ENCODE data around the gene USP48.
A peak's percentile ranks its signal among the peaks of the same experiment; 100 is the strongest.

USP48 gene

GRCh38 chr1:21654209-21654608, 128.7 kb downstream of the USP48 start:
- Histone ChIP-seq H3K27me3 (replicated peaks; ENCODE audit: control insufficient read depth, insufficient read depth, low read length) (peaks cover 2% of the 10 kb centered on the region), H3K36me3 (ENCODE audit: control insufficient read depth, insufficient read depth, low read length) (no peaks in the 10 kb centered on the region), H3K4me3 (replicated peaks; ENCODE audit: low read depth, low read length) (no peak overlapping the region)
- TF ChIP-seq, protein P1, sequence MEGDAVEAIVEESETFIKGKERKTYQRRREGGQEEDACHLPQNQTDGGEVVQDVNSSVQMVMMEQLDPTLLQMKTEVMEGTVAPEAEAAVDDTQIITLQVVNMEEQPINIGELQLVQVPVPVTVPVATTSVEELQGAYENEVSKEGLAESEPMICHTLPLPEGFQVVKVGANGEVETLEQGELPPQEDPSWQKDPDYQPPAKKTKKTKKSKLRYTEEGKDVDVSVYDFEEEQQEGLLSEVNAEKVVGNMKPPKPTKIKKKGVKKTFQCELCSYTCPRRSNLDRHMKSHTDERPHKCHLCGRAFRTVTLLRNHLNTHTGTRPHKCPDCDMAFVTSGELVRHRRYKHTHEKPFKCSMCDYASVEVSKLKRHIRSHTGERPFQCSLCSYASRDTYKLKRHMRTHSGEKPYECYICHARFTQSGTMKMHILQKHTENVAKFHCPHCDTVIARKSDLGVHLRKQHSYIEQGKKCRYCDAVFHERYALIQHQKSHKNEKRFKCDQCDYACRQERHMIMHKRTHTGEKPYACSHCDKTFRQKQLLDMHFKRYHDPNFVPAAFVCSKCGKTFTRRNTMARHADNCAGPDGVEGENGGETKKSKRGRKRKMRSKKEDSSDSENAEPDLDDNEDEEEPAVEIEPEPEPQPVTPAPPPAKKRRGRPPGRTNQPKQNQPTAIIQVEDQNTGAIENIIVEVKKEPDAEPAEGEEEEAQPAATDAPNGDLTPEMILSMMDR (IDR thresholded peaks at IDR 0.05; ENCODE audit: insufficient read depth, low read length, poor library complexity, severe bottlenecking): no peak
- DNase-seq (ENCODE audit: extremely low read depth, insufficient read length): no peak

DNA sequence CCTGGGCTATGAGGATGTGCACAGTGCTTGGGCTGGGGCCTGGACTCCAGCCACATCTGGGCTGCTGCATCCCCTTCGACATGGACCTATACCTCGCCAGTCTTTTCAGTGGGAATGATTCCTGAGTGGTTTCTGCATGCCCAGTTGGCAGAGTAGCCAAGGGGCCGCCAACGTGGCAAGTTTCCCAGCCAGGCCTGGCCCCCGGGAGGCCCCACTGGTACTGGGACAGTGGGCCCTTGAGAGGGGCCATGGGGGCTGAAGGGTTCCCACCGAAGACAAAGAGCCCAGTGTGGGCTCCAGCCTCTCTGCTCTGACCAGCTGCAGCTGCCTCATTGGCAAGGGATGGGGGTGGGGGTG, 129.2 kb downstream of the USP48 start:
- Histone ChIP-seq H3K36me3 (ENCODE audit: control insufficient read depth, insufficient read depth, low read length) (no peaks in the 10 kb centered on the region), H3K4me3 (replicated peaks; ENCODE audit: low read depth, low read length) (no peak overlapping the region), H3K27me3 (replicated peaks; ENCODE audit: control insufficient read depth, insufficient read depth, low read length) (peaks cover 2% of the 10 kb centered on the region)
- TF ChIP-seq, protein P1 (IDR thresholded peaks at IDR 0.05; ENCODE audit: insufficient read depth, low read length, poor library complexity, severe bottlenecking): no peak
- no peak for DNase-seq (ENCODE audit: extremely low read depth, insufficient read length)

GRCh38 chr1:21652937-21653743, 129.8 kb downstream of the USP48 start:
- DNase-seq (ENCODE audit: extremely low read depth, insufficient read length): no peak
- Histone ChIP-seq H3K36me3 (ENCODE audit: control insufficient read depth, insufficient read depth, low read length) (no peaks in the 10 kb centered on the region), H3K4me3 (replicated peaks; ENCODE audit: low read depth, low read length) (no peak overlapping the region), H3K27me3 (replicated peaks; ENCODE audit: control insufficient read depth, insufficient read depth, low read length) (peaks cover 2% of the 10 kb centered on the region)
- TF ChIP-seq, protein P1 (IDR thresholded peaks at IDR 0.05; ENCODE audit: insufficient read depth, low read length, poor library complexity, severe bottlenecking): no peak

- no peak for DNase-seq (ENCODE audit: extremely low read depth, insufficient read length)
- TF ChIP-seq, protein P1 (IDR thresholded peaks at IDR 0.05; ENCODE audit: insufficient read depth, low read length, poor library complexity, severe bottlenecking): no peak
- Histone ChIP-seq H3K36me3 (ENCODE audit: control insufficient read depth, insufficient read depth, low read length) (no peaks in the 10 kb centered on the region), H3K4me3 (replicated peaks; ENCODE audit: low read depth, low read length) (no peak overlapping the region), H3K27me3 (replicated peaks; ENCODE audit: control insufficient read depth, insufficient read depth, low read length) (peaks cover 2% of the 10 kb centered on the region)
These were observed 130.6 kb downstream of the USP48 start for GRCh38 chr1:21652101-21652936.

- peaks cover 2% of the 10 kb centered on the region for H3K27me3 ChIP-seq (replicated peaks; ENCODE audit: control insufficient read depth, insufficient read depth, low read length)
- peak overlapping the region; percentile 48 for H3K4me3 ChIP-seq (replicated peaks; ENCODE audit: low read depth, low read length)
- DNase-seq (ENCODE audit: extremely low read depth, insufficient read length): peak; percentile 37
- TF ChIP-seq, protein P1 (IDR thresholded peaks at IDR 0.05; ENCODE audit: insufficient read depth, low read length, poor library complexity, severe bottlenecking): no peak
- no peaks in the 10 kb centered on the region for H3K36me3 ChIP-seq (ENCODE audit: control insufficient read depth, insufficient read depth, low read length)
These were observed 131.5 kb downstream of the USP48 start for GRCh38 chr1:21651214-21652042.
